ENCODE measurements around the gene ZFP36L1. TPM values are rescaled to one million over a fixed set of nuclear protein-coding genes. Genes with fewer than 3 reads are reported as not detected.

Gene ZFP36L1
- total and polyA plus RNA-seq, 2 of the 13 experiments (the other 11 are each of a cell fraction or from before 2014, with no cell fraction given) = 7.4 to 10.2 TPM

- no peak for TF ChIP-seq ZNF33A (CRISPR knock-in tag; IDR thresholded peaks at IDR 0.05; ENCODE audit: borderline replicate concordance)
- no peak for TF ChIP-seq JUND (CRISPR knock-in tag; IDR thresholded peaks at IDR 0.05)
- peak; percentile 74 for TF ChIP-seq UBTF (CRISPR knock-in tag; IDR thresholded peaks at IDR 0.05)
- no peak for TF ChIP-seq BRCA1 (CRISPR knock-in tag; IDR thresholded peaks at IDR 0.05)
- TF ChIP-seq U2AF2 (IDR thresholded peaks at IDR 0.05; ENCODE audit: low read depth, low read length) = no peak
- TF ChIP-seq ETV5 (CRISPR knock-in tag; IDR thresholded peaks at IDR 0.05; ENCODE audit: borderline replicate concordance) = peak; percentile 92
- TF ChIP-seq SNAPC5 (CRISPR knock-in tag; IDR thresholded peaks at IDR 0.05; ENCODE audit: borderline replicate concordance) = no peak
- no peak for TF ChIP-seq ZNF207 (IDR thresholded peaks at IDR 0.05; ENCODE audit: borderline replicate concordance)
- TF ChIP-seq ZNF34 (CRISPR knock-in tag; IDR thresholded peaks at IDR 0.05; ENCODE audit: borderline replicate concordance) = no peak
- TF ChIP-seq ZNF224 (CRISPR knock-in tag; IDR thresholded peaks at IDR 0.05) = peak; percentile 40; the same call in 1 of the 2 replicates
- no peak for TF ChIP-seq DMTF1 (CRISPR knock-in tag; IDR thresholded peaks at IDR 0.05)
- TF ChIP-seq EP300 (IDR thresholded peaks at IDR 0.05; ENCODE audit: low read depth in 2 of 2, low read length in 2 of 2) = 0 out of 4 replicates have a peak, but pooled peaks have one; percentile 11 to 45
- peak; percentile 67 for TF ChIP-seq EP300 (CRISPR knock-in tag; IDR thresholded peaks at IDR 0.05; ENCODE audit: borderline replicate concordance)
- TF ChIP-seq HMG20A (CRISPR knock-in tag; IDR thresholded peaks at IDR 0.05; ENCODE audit: borderline replicate concordance) = peak; percentile 38; the same call in 1 of the 2 replicates
- peak; percentile 63; the same call in 1 of the 2 replicates for TF ChIP-seq ZHX2 (IDR thresholded peaks at IDR 0.05; ENCODE audit: low read depth)
- TF ChIP-seq ZHX2 (CRISPR knock-in tag; IDR thresholded peaks at IDR 0.05; ENCODE audit: borderline replicate concordance) = no peak
- TF ChIP-seq TGIF2 (CRISPR knock-in tag; IDR thresholded peaks at IDR 0.05) = peak; percentile 49; the same call in 1 of the 2 replicates
- TF ChIP-seq KDM3A (CRISPR knock-in tag; IDR thresholded peaks at IDR 0.05; ENCODE audit: low read depth) = peak; percentile 82; the same call in 1 of the 2 replicates
- no peak for TF ChIP-seq ZSCAN22 (CRISPR knock-in tag; IDR thresholded peaks at IDR 0.05)
Measured at GRCh38 chr14:68824517-68825347, 31.9 kb upstream of the ZFP36L1 start (continued).

All from HepG2 (cell line).